Measurements from ENCODE around the gene SFXN1. TPM values are rescaled to one million over a fixed set of nuclear protein-coding genes. Genes with fewer than 3 reads are reported as not detected.

The SFXN1 gene
- total RNA-seq, 1 experiment from 2014 or later: 61.4 TPM

DNA sequence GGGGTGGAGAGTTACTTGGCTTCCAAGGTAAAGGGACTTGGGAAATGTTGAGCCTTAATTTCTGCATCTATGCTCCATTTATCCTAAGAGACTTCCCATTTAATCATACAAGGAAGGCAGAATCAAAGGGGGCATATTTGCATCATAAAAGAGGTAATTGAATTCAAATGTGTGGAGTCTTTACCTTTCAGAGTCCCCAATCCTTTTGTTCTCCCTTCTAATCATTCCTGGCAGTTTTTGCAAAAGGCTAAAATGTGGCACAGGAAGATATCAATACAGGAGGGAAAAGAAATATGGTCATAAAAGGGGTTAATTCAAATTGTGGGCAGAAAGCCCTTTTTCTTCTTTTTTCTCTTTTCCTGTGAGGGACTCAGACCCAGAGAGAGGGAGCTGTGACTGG lies 69.5 kb downstream of the SFXN1 start:
- CTCF ChIA-PET: no interaction called here
- intact Hi-C loops (cut with micrococcal nuclease; ENCODE audit: unreplicated experiment): no loop called here

DNA sequence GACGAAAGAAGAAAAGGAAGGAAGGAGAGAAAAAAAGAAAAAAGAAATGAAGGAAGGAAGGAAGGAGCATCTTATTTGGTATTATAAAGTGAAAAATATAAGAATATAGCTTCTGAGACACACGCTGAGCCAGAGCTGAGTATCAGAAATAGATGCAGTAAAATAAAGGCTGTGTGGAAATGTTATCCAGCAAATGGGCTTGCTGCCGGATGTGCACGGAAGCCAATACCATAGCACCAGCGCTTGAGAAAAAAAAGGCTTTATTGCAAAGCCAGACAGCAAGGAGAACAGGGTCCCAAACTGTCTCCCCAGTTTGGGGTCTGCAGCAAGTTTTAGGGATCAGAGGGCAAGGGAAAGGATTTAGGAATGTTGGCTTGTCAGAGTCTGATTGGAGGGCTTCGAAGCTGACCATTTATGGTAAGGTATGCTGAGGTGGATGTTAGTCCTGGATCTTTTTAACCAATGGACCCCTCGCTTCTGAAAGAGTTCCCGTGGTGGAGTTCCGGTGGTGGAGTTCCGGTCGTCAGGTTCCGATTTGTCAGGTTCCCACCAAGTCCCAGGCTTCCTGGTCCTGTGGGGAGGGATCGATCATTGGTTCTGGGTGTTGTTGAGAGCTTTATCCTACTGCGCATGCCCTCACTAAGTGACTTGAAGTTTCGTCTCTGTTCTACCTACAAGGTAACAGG lies 70.4 kb downstream of the SFXN1 start:
- no peak for DNase-seq
- H3K4me3 ChIP-seq: no peak overlapping the region
- CTCF ChIA-PET: no interaction called here
- intact Hi-C loops (cut with micrococcal nuclease; ENCODE audit: unreplicated experiment): no loop called here
- TF ChIP-seq, protein P1, sequence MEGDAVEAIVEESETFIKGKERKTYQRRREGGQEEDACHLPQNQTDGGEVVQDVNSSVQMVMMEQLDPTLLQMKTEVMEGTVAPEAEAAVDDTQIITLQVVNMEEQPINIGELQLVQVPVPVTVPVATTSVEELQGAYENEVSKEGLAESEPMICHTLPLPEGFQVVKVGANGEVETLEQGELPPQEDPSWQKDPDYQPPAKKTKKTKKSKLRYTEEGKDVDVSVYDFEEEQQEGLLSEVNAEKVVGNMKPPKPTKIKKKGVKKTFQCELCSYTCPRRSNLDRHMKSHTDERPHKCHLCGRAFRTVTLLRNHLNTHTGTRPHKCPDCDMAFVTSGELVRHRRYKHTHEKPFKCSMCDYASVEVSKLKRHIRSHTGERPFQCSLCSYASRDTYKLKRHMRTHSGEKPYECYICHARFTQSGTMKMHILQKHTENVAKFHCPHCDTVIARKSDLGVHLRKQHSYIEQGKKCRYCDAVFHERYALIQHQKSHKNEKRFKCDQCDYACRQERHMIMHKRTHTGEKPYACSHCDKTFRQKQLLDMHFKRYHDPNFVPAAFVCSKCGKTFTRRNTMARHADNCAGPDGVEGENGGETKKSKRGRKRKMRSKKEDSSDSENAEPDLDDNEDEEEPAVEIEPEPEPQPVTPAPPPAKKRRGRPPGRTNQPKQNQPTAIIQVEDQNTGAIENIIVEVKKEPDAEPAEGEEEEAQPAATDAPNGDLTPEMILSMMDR (conservative IDR thresholded peaks at IDR 0.05): no peak
- no peak for TF ChIP-seq EZH2 (IDR thresholded peaks at IDR 0.05; ENCODE audit: low read depth)
- 0 out of 2 replicates have a peak, but pooled peaks cover 4% of the 10 kb centered on the region for H3K9me2 ChIP-seq (ENCODE audit: insufficient read depth)
- POLR2A ChIA-PET (ENCODE audit: unreplicated experiment): no interaction called here
- no peaks in the 10 kb centered on the region for H3K79me2 ChIP-seq (ENCODE audit: low read depth)
- no peaks in the 10 kb centered on the region for H3F3A ChIP-seq (ENCODE audit: insufficient read depth, low read depth)
- H3K4me2 ChIP-seq: no peak overlapping the region
- H3K27me3 ChIP-seq (ENCODE audit: insufficient read depth, low read depth): peaks cover 98% of the 10 kb centered on the region
- H3K27ac ChIP-seq: no peak overlapping the region
- no peaks in the 10 kb centered on the region for H4K20me1 ChIP-seq (ENCODE audit: insufficient read depth)
- H2AFZ ChIP-seq: no peak overlapping the region
- BruUV-seq (replicated peaks): no TSS peak
- H3K36me3 ChIP-seq (ENCODE audit: low read depth): no peaks in the 10 kb centered on the region
- H3K4me1 ChIP-seq (replicated peaks; ENCODE audit: insufficient read depth): no peaks in the 10 kb centered on the region
- H3K9me3 ChIP-seq (ENCODE audit: insufficient read depth, low read depth): no peaks in the 10 kb centered on the region

More for the DNA sequence above, 69.5 kb downstream of the SFXN1 start:
- no peaks in the 10 kb centered on the region for H3K4me1 ChIP-seq (replicated peaks; ENCODE audit: insufficient read depth)
- H3K4me2 ChIP-seq: no peak overlapping the region
- H3K36me3 ChIP-seq (ENCODE audit: low read depth): no peaks in the 10 kb centered on the region
- H3K27me3 ChIP-seq (ENCODE audit: insufficient read depth, low read depth): peaks cover 98% of the 10 kb centered on the region
- H3F3A ChIP-seq (ENCODE audit: insufficient read depth, low read depth): no peaks in the 10 kb centered on the region
- H4K20me1 ChIP-seq (ENCODE audit: insufficient read depth): no peaks in the 10 kb centered on the region; the same call in 1 of the 2 replicates
- H2AFZ ChIP-seq: no peak overlapping the region
- H3K9me3 ChIP-seq (ENCODE audit: insufficient read depth, low read depth): no peaks in the 10 kb centered on the region
- POLR2A ChIA-PET (ENCODE audit: unreplicated experiment): no interaction called here
- H3K27ac ChIP-seq: no peak overlapping the region
- no peak for TF ChIP-seq EZH2 (IDR thresholded peaks at IDR 0.05; ENCODE audit: low read depth)
- TF ChIP-seq, protein P1 (conservative IDR thresholded peaks at IDR 0.05): no peak
- H3K9me2 ChIP-seq (ENCODE audit: insufficient read depth): 0 out of 2 replicates have a peak, but pooled peaks cover 4% of the 10 kb centered on the region
- no peak for DNase-seq
- BruUV-seq (replicated peaks): no TSS peak
- no peak overlapping the region for H3K4me3 ChIP-seq
- no peaks in the 10 kb centered on the region for H3K79me2 ChIP-seq (ENCODE audit: low read depth)

DNA sequence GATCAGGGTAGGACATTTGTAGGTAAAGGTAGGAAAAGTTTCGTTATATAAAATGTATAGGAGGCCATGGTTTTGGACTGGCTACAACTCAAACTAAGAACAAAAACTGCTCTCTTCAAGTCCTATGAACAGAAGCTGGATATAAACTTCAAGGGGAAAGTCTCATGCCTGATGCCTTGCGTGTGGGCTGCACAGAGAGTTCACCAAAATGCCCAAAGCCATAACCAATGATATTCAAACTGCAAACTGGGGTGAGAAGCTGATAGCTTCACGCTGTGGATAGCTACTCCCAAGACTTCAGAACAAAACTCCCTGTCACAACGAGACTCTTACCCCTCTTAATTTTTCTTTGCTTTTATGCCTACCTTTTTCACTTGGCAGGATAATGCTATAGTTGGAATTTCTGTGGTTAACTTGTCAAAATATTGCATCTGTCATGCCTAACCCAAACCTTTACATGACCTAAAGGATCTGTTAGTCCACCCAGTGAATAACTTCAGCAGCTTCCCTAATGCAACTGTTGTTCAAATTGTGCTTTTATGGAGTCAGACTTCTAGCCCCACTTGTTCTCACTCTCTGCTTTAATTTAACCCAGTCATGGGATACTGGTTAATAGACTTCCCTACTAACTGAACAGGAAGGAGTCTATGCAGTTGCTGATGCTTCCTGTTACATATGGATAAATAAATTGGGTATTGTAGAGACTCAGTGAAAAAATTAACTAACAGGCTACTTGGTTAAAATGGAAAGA lies 71.9 kb downstream of the SFXN1 start:
- no peaks in the 10 kb centered on the region for H4K20me1 ChIP-seq (ENCODE audit: insufficient read depth)
- H3K4me3 ChIP-seq: no peak overlapping the region
- no peak for DNase-seq
- TF ChIP-seq, protein P1 (conservative IDR thresholded peaks at IDR 0.05): no peak
- BruUV-seq (replicated peaks): no TSS peak
- intact Hi-C loops (cut with micrococcal nuclease; ENCODE audit: unreplicated experiment): no loop called here
- no peak overlapping the region for H3K4me2 ChIP-seq
- H3K79me2 ChIP-seq (ENCODE audit: low read depth): no peaks in the 10 kb centered on the region
- 0 out of 2 replicates have a peak, but pooled peaks cover 4% of the 10 kb centered on the region for H3K9me2 ChIP-seq (ENCODE audit: insufficient read depth)
- no peaks in the 10 kb centered on the region for H3K9me3 ChIP-seq (ENCODE audit: insufficient read depth, low read depth)
- no peaks in the 10 kb centered on the region for H3K4me1 ChIP-seq (replicated peaks; ENCODE audit: insufficient read depth)
- H3K36me3 ChIP-seq (ENCODE audit: low read depth): no peaks in the 10 kb centered on the region
- no peak overlapping the region for H3K27ac ChIP-seq
- H2AFZ ChIP-seq: no peak overlapping the region
- ChIA-PET POLR2A (ENCODE audit: unreplicated experiment) (no interaction called here), CTCF (no interaction called here)
- H3F3A ChIP-seq (ENCODE audit: insufficient read depth, low read depth): no peaks in the 10 kb centered on the region
- peaks cover 98% of the 10 kb centered on the region for H3K27me3 ChIP-seq (ENCODE audit: insufficient read depth, low read depth)
